ENCODE results near the gene ADAR. TPM values are rescaled to one million over a fixed set of nuclear protein-coding genes. Genes with fewer than 3 reads are reported as not detected.

The ADAR gene
- polyA plus RNA-seq, 1 donor (not counting 4 experiments of a cell fraction or from before 2014, with no cell fraction given), result 148 TPM

- dilution Hi-C loops (cut with MboI; ENCODE audit: extremely low pct_ligation_motif_present, low sequenced_read_pairs), result no loop called here
- H3K9me1 ChIP-seq (ENCODE audit: control insufficient read depth, extremely low read depth, insufficient read depth, low read length), result no peaks in the 10 kb centered on the region
- no peak overlapping the region for H3K4me2 ChIP-seq (ENCODE audit: control insufficient read depth, extremely low read depth, insufficient read depth, low read depth, low read length)
- H4K20me1 ChIP-seq (ENCODE audit: control insufficient read depth, extremely low read depth, insufficient read depth, low read length), result peaks cover 3% of the 10 kb centered on the region
- H3K4me1 ChIP-seq (ENCODE audit: control insufficient read depth, extremely low read depth, insufficient read depth, low read length), result no peaks in the 10 kb centered on the region
- no peaks in the 10 kb centered on the region for H3K27me3 ChIP-seq (ENCODE audit: control insufficient read depth, extremely low read depth, insufficient read depth, low read length)
- no peaks in the 10 kb centered on the region for H3K9me3 ChIP-seq (ENCODE audit: control insufficient read depth, low read depth, low read length)
- DNase-seq (ENCODE audit: low read depth, low spot score) (no peak), FAIRE-seq (no peak)
- H3K4me3 ChIP-seq (ENCODE audit: control insufficient read depth in 2 of 3, extremely low read depth in 1 of 3, insufficient read depth in 2 of 3, low read depth in 1 of 3, low read length in 3 of 3), result no peak overlapping the region
- H3K36me3 ChIP-seq (ENCODE audit: control insufficient read depth in 2 of 2, extremely low read depth in 1 of 2, insufficient read depth in 2 of 2, low read length in 2 of 2), result peaks cover 55 to 66% of the 10 kb centered on the region in 2 experiments
- H3K79me2 ChIP-seq (ENCODE audit: control insufficient read depth, insufficient read depth, low read length), result peaks cover 7% of the 10 kb centered on the region
- no peak overlapping the region for H3K9ac ChIP-seq (ENCODE audit: control insufficient read depth, extremely low read depth, insufficient read depth, low read length)
- H3K27ac ChIP-seq (ENCODE audit: control insufficient read depth, insufficient read depth, low read length), result no peak overlapping the region
- TF ChIP-seq CTCF (optimal IDR thresholded peaks at IDR 0.05 in 1 of 3, IDR thresholded peaks at IDR 0.05 in 1 of 3, conservative IDR thresholded peaks at IDR 0.05 in 1 of 3; ENCODE audit: extremely low read depth in 1 of 3, insufficient read depth in 2 of 3, low read length in 3 of 3), result no peak
- no peak overlapping the region for H2AFZ ChIP-seq (ENCODE audit: control insufficient read depth, low read length)
These were observed 16.8 kb downstream of the ADAR start for GRCh38 chr1:154591206-154591605.

- no peak for FAIRE-seq
- H3K4me3 ChIP-seq (ENCODE audit: control insufficient read depth in 2 of 3, extremely low read depth in 1 of 3, insufficient read depth in 2 of 3, low read depth in 1 of 3, low read length in 3 of 3), result no peak overlapping the region
- no peak overlapping the region for H3K4me2 ChIP-seq (ENCODE audit: control insufficient read depth, extremely low read depth, insufficient read depth, low read depth, low read length)
- no peaks in the 10 kb centered on the region for H3K9me1 ChIP-seq (ENCODE audit: control insufficient read depth, extremely low read depth, insufficient read depth, low read length)
- H4K20me1 ChIP-seq (ENCODE audit: control insufficient read depth, extremely low read depth, insufficient read depth, low read length), result peaks cover 3% of the 10 kb centered on the region
- no peak overlapping the region for H3K9ac ChIP-seq (ENCODE audit: control insufficient read depth, extremely low read depth, insufficient read depth, low read length)
- no peaks in the 10 kb centered on the region for H3K9me3 ChIP-seq (ENCODE audit: control insufficient read depth, low read depth, low read length)
- H3K36me3 ChIP-seq (ENCODE audit: control insufficient read depth in 2 of 2, extremely low read depth in 1 of 2, insufficient read depth in 2 of 2, low read length in 2 of 2), result peaks cover 57 to 70% of the 10 kb centered on the region in 2 experiments
- peaks cover 7% of the 10 kb centered on the region for H3K79me2 ChIP-seq (ENCODE audit: control insufficient read depth, insufficient read depth, low read length)
- no peaks in the 10 kb centered on the region for H3K4me1 ChIP-seq (ENCODE audit: control insufficient read depth, extremely low read depth, insufficient read depth, low read length)
- dilution Hi-C loops (cut with MboI; ENCODE audit: extremely low pct_ligation_motif_present, low sequenced_read_pairs), result no loop called here
- no peak for DNase-seq (ENCODE audit: low read depth, low spot score)
- no peak overlapping the region for H3K27ac ChIP-seq (ENCODE audit: control insufficient read depth, insufficient read depth, low read length)
- H2AFZ ChIP-seq (ENCODE audit: control insufficient read depth, low read length), result no peak overlapping the region
- TF ChIP-seq CTCF (optimal IDR thresholded peaks at IDR 0.05 in 1 of 3, IDR thresholded peaks at IDR 0.05 in 1 of 3, conservative IDR thresholded peaks at IDR 0.05 in 1 of 3; ENCODE audit: extremely low read depth in 1 of 3, insufficient read depth in 2 of 3, low read length in 3 of 3) (no peak), EZH2 (IDR thresholded peaks at IDR 0.05; ENCODE audit: low read length) (no peak)
- H3K27me3 ChIP-seq (ENCODE audit: control insufficient read depth, extremely low read depth, insufficient read depth, low read length), result no peaks in the 10 kb centered on the region
These were observed 17.2 kb downstream of the ADAR start for GRCh38 chr1:154590756-154591155.
